Skeletal muscle tissue (tissue), 4 donors: ENCODE measurements around the gene NECTIN3. TPM values are rescaled to one million over a fixed set of nuclear protein-coding genes. Genes with fewer than 3 reads are reported as not detected.

Source experiments
- H3K27ac ChIP-seq: one replicate; pipeline ENCODE4 v1.7.0; 2013; ENCODE audit warnings: mild to moderate bottlenecking, low read depth, low read length, inconsistent platforms
- H3K27me3 ChIP-seq, 3 donors: one replicate each; pipeline ENCODE4 v1.7.0; 2013; ENCODE audit warnings: low read length in 3 of 3; ENCODE audit not compliant: control insufficient read depth in 3 of 3, insufficient read depth in 3 of 3
- H3K36me3 ChIP-seq, 3 donors: one replicate each; pipeline ENCODE4 v1.7.0; 2013; ENCODE audit warnings: low read length in 3 of 3; ENCODE audit not compliant: control insufficient read depth in 3 of 3, insufficient read depth in 3 of 3
- H3K4me1 ChIP-seq, 3 donors: one replicate each; pipeline ENCODE4 v1.7.0; 2013; ENCODE audit warnings: low read length in 3 of 3, mild to moderate bottlenecking in 3 of 3; ENCODE audit not compliant: control insufficient read depth in 3 of 3, insufficient read depth in 3 of 3
- H3K4me3 ChIP-seq, 3 donors: one replicate each; pipeline ENCODE4 v1.7.0; 2013; ENCODE audit warnings: low read length in 3 of 3
- H3K9ac ChIP-seq, 3 donors: one replicate each; pipeline ENCODE4 v1.7.0; 2013; ENCODE audit warnings: low read length in 3 of 3, mild to moderate bottlenecking in 3 of 3, moderate library complexity in 2 of 3, low read depth in 1 of 3
- H3K9me3 ChIP-seq, 3 donors: one replicate each; pipeline ENCODE4 v1.7.0; 2013; ENCODE audit warnings: low read length in 3 of 3; ENCODE audit not compliant: control insufficient read depth in 3 of 3
- total RNA-seq: library from RNA; depleted of rRNA; stranded (reverse); fragments of >200 nt; gene quantifications from one replicate; pipeline ENCODE4 v1.2.3, GENCODE V29; 2014
- donor health status: Osteomylitis.

Gene NECTIN3
- total RNA-seq, 1 donor from 2014 or later: 39.1 TPM

GRCh38 chr3:111077369-111077768 lies 5.8 kb downstream of the NECTIN3 start:
- Histone ChIP-seq H3K9me3 (no peaks in the 10 kb centered on the region), H3K9ac (no peak overlapping the region), H3K4me3 (no peak overlapping the region), H3K4me1 (peaks cover 0 to 11% (median 5%) of the 10 kb centered on the region in 3 donors), H3K27ac (no peak overlapping the region), H3K36me3 (no peaks in the 10 kb centered on the region), H3K27me3 (peaks cover 0 to 7% (median 2%) of the 10 kb centered on the region in 3 donors)

DNA sequence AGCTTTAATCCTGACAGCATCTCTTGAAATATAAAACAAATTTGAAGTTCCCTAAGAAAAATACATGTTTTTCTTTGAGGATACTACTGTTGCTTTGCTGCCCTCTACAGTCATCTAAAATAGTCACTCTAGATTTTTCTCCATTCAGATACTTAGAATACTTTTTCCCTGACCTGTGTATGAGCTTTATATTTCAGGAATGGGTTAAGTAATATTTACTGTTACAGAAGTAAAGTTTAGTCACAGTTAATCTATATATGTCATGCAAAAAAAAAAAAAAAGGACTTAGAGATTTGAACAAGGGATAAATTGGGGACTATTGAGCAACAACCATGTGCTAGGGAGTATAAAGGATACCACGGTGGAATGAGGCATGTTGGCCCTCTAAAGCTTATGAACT lies 8.8 kb downstream of the NECTIN3 start:
- H3K9ac ChIP-seq: no peak overlapping the region
- H3K9me3 ChIP-seq: no peaks in the 10 kb centered on the region
- no peaks in the 10 kb centered on the region for H3K27me3 ChIP-seq
- no peak overlapping the region for H3K27ac ChIP-seq
- H3K4me1 ChIP-seq: no peaks in the 10 kb centered on the region
- no peaks in the 10 kb centered on the region for H3K36me3 ChIP-seq
- H3K4me3 ChIP-seq: no peak overlapping the region

DNA sequence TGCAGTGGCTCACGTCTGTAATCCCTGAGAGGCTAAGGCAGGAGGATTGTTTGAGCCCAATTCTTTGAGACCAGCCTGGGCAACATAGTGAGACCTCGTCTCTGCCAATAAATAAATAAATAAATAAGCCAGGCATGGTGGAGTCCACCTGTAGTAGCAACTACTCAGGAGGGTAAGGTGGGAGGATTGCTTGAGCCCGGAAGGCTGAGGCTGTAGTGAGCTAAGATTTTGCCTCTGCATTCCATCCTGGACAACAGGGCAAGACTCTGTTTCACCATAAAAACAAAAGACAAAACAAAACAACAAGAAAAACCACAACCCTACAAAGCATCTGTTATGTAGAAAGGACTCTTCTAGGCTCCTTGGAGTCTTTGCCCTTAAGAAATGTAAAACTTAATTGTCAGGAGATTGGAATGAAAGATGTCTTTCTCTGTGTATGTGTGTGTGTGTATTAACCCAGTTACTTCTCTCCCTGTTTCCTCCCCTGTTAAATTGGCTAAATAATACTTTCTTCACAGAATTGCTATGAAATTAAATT lies 9.5 kb downstream of the NECTIN3 start:
- no peaks in the 10 kb centered on the region for H3K36me3 ChIP-seq
- no peaks in the 10 kb centered on the region for H3K27me3 ChIP-seq
- H3K27ac ChIP-seq: no peak overlapping the region
- no peak overlapping the region for H3K9ac ChIP-seq
- H3K4me3 ChIP-seq: no peak overlapping the region
- no peaks in the 10 kb centered on the region for H3K4me1 ChIP-seq
- no peaks in the 10 kb centered on the region for H3K9me3 ChIP-seq

DNA sequence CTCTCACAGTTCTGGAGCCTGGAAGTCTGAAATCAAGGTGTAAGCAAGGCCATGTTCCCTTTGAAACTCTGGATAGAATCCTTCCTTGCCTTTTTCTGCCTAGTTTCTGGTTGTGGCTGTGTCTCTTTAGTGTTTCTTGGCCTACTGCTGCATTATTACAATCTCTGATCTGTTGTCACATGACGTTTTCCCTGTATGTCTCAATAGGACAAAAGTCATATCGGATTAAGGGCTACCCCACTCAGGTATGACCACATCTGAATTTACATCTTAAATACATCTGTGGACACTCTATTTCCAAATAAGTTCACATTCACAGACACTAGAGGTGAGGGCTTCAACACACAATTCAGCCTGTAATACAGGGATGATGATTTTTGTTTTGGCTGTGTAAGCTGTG lies 13.3 kb downstream of the NECTIN3 start:
- no peak overlapping the region for H3K4me3 ChIP-seq
- H3K9me3 ChIP-seq: no peaks in the 10 kb centered on the region
- H3K4me1 ChIP-seq: peaks cover 0 to 3% (median 0%) of the 10 kb centered on the region in 3 donors
- H3K27ac ChIP-seq: no peak overlapping the region
- no peaks in the 10 kb centered on the region for H3K27me3 ChIP-seq
- H3K9ac ChIP-seq: no peak overlapping the region
- H3K36me3 ChIP-seq: no peaks in the 10 kb centered on the region

DNA sequence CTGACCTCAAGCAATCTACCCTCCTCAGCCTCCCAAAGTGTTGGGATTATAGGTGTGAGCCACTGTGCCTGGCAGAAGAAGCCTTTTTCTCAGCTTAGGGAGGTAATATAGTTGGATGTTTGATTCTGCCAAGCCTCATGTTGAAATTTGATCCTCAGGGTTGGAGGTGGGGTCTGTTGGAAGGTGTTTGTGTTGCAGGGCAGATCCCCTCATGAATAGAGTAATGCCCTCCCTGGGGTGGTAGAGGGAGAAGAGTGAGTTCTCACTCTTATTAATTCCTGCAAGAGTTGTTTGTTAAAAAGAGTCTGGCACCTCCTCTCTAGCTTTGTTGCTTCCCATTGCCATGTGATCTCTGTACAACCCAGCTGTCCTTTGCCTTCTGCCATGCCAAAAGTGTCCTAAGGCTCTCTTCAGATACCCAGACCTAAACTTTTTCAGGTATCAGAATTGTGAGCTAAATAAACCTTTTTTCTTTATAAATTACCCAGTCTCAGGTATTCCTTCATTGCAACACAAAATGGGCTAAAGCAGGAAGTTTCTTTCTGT lies 16.4 kb downstream of the NECTIN3 start:
- Histone ChIP-seq H3K9ac (no peak overlapping the region), H3K9me3 (no peaks in the 10 kb centered on the region), H3K27ac (no peak overlapping the region), H3K27me3 (no peaks in the 10 kb centered on the region), H3K4me1 (peaks cover 0 to 3% (median 0%) of the 10 kb centered on the region in 3 donors), H3K36me3 (no peaks in the 10 kb centered on the region), H3K4me3 (no peak overlapping the region)

- Histone ChIP-seq H3K36me3 (no peaks in the 10 kb centered on the region), H3K4me1 (no peaks in the 10 kb centered on the region), H3K9ac (no peak overlapping the region), H3K27me3 (no peaks in the 10 kb centered on the region), H3K4me3 (no peak overlapping the region), H3K9me3 (no peaks in the 10 kb centered on the region), H3K27ac (no peak overlapping the region)
These were observed 25.0 kb downstream of the NECTIN3 start for GRCh38 chr3:111096487-111097209.

- Histone ChIP-seq H3K9me3 (no peaks in the 10 kb centered on the region), H3K27ac (no peak overlapping the region), H3K4me3 (no peak overlapping the region), H3K4me1 (peaks cover 0 to 4% (median 0%) of the 10 kb centered on the region in 3 donors), H3K27me3 (no peaks in the 10 kb centered on the region), H3K36me3 (no peaks in the 10 kb centered on the region), H3K9ac (no peak overlapping the region)
These were observed 32.2 kb downstream of the NECTIN3 start for GRCh38 chr3:111103807-111104206.

- Histone ChIP-seq H3K36me3 (no peaks in the 10 kb centered on the region), H3K27ac (no peak overlapping the region), H3K9me3 (no peaks in the 10 kb centered on the region), H3K9ac (no peak overlapping the region), H3K4me3 (no peak overlapping the region), H3K4me1 (peaks cover 0 to 4% (median 0%) of the 10 kb centered on the region in 3 donors), H3K27me3 (no peaks in the 10 kb centered on the region)
These were observed 35.5 kb downstream of the NECTIN3 start for GRCh38 chr3:111106993-111107661.

DNA sequence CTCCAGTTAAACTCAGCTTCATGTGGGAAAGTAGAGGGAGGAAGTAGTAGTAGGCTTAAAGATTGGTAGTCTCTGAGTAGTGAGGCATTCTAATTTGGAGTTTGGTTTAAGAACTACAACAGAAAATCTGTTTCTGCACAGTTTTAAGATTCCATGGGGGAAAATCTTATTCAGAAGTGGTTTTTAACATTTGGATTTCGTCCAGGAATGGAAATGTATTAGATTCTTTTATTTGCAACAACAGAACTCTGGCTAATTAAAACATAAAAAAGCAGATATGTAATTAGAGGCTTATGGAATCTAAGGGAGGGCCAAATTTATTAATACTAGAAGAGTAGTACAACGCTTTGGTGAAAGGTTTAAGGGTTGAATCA lies 36.0 kb downstream of the NECTIN3 start:
- no peaks in the 10 kb centered on the region for H3K27me3 ChIP-seq
- H3K9me3 ChIP-seq: no peaks in the 10 kb centered on the region
- H3K4me3 ChIP-seq: no peak overlapping the region
- H3K9ac ChIP-seq: no peak overlapping the region
- H3K36me3 ChIP-seq: no peaks in the 10 kb centered on the region
- no peak overlapping the region for H3K27ac ChIP-seq
- peaks cover 0 to 4% (median 0%) of the 10 kb centered on the region in 3 donors for H3K4me1 ChIP-seq

DNA sequence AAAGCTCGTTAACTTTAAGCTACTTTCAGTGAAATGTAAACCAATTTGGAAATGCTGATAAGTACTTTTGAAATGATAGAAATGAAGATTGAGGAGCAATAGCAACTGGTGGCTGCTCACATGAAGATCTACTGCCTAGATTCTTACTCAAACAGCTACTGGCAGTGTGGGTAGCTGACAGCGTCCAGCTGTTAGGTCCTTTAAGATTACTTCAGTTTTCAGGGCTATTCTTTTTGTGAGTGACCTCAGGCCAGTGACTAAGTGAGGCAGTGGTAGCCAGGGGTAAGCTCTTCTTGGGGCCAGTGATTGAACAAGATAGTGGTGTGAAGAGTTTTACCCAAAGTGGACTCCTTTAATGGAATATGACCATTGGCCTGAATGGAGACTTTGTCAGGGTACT lies 41.3 kb downstream of the NECTIN3 start:
- Histone ChIP-seq H3K4me3 (no peak overlapping the region), H3K9me3 (no peaks in the 10 kb centered on the region), H3K36me3 (no peaks in the 10 kb centered on the region), H3K4me1 (peaks cover 0 to 4% (median 0%) of the 10 kb centered on the region in 3 donors), H3K27ac (no peak overlapping the region), H3K9ac (no peak overlapping the region), H3K27me3 (no peaks in the 10 kb centered on the region)
